ENCODE measurements around the gene MOCS2. TPM values are rescaled to one million over a fixed set of nuclear protein-coding genes. Genes with fewer than 3 reads are reported as not detected.

Gene MOCS2
- total and polyA plus RNA-seq, 2 of the 8 experiments (the other 6 are each of a cell fraction or from before 2014, with no cell fraction given), result 6.7 to 16.1 TPM

DNA sequence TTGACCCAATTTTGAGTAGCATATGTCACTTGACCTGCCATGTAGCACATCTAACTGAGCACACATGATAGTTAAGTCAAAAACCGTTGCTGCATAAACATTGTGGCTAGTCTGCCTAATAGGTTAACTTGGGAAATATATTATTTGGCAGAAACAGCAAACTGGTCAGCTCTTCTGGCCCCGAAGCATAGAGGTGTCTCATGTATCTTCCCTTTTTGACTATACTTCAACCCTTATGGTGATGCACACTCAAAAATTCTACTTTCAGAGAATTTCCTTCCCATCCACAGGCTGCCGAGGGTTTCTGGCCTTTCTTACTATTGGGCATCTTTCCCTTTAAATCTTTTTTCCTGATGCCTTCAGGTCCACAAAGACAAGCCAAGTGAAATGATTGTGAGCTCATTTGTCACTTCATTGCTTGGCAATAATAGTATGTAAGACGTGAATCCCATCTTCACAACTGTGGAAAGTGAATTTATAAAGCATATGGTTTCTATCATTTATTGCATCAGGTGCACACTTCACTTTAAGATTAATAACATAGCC, 41.2 kb downstream of the MOCS2 start:
- H2BK12ac ChIP-seq (ENCODE audit: low read depth, low read length), result no peak overlapping the region
- H3K56ac ChIP-seq (replicated peaks; ENCODE audit: insufficient read length, low read depth, low read length), result no peak overlapping the region
- no peak overlapping the region for H2BK15ac ChIP-seq (ENCODE audit: low read length)
- FAIRE-seq (no peak), DNase-seq (ENCODE audit: low read depth in 1 of 2, low spot score in 2 of 2) (no peak)
- no peak overlapping the region for H2BK120ac ChIP-seq (replicated peaks; ENCODE audit: low read depth, low read length)
- no peaks in the 10 kb centered on the region for H3K79me2 ChIP-seq (ENCODE audit: control insufficient read depth in 1 of 2, insufficient read depth in 2 of 2, low read length in 2 of 2)
- H3K9me3 ChIP-seq (ENCODE audit: insufficient read depth in 2 of 2, low read depth in 1 of 2, low read length in 1 of 2), result no peaks in the 10 kb centered on the region
- no peak overlapping the region for H2BK5ac ChIP-seq (ENCODE audit: low read depth, low read length)
- H3K79me1 ChIP-seq (ENCODE audit: low read depth, low read length), result no peaks in the 10 kb centered on the region
- no peaks in the 10 kb centered on the region for H3K27me3 ChIP-seq (replicated peaks in 1 of 4; ENCODE audit: control insufficient read depth in 3 of 4, extremely low read depth in 1 of 4, insufficient read depth in 3 of 4, low read length in 3 of 4)
- H3K36me3 ChIP-seq (ENCODE audit: control insufficient read depth in 2 of 4, insufficient read depth in 4 of 4, low read length in 3 of 4), result no peaks in the 10 kb centered on the region; a peak in 1 of 8 replicates
- no peak overlapping the region for H3K18ac ChIP-seq (ENCODE audit: extremely low read depth, low read length)
- H4K8ac ChIP-seq (ENCODE audit: extremely low read depth, insufficient read depth, low read length), result no peak overlapping the region
- H2BK20ac ChIP-seq (ENCODE audit: low read length), result no peak overlapping the region
- 87% methylated on average over 4 of the region's 4 CpGs; no CpG with 5 or more reads in 1 of the 2 experiments for WGBS, 2 experiments (ENCODE audit: extremely low coverage in 1 of 2, insufficient coverage in 1 of 2, insufficient read length in 1 of 2, insufficient replicate concordance in 2 of 2, low coverage in 1 of 2, low lambda C conversion rate in 2 of 2, missing lambda C conversion rate in 1 of 2)
- no peak overlapping the region for H2AFZ ChIP-seq (ENCODE audit: low read length)
- no peak overlapping the region for H3K14ac ChIP-seq (ENCODE audit: insufficient read length)
- H3K4ac ChIP-seq (replicated peaks; ENCODE audit: insufficient read length, low read depth, low read length), result no peak overlapping the region
- no peaks in the 10 kb centered on the region for H3K4me1 ChIP-seq (replicated peaks in 1 of 4; ENCODE audit: control insufficient read depth in 3 of 4, insufficient read depth in 4 of 4, low read length in 3 of 4)
- no peak overlapping the region for H3K27ac ChIP-seq (ENCODE audit: low read depth, low read length)
- no peak overlapping the region for H2AK5ac ChIP-seq (ENCODE audit: low read depth, low read length)
- POLR2A ChIA-PET (ENCODE audit: partially characterized antibody), result no interaction called here
- H4K20me1 ChIP-seq (replicated peaks in 1 of 2; ENCODE audit: control insufficient read depth in 1 of 2, insufficient read depth in 2 of 2, low read length in 2 of 2), result no peaks in the 10 kb centered on the region
- no peaks in the 10 kb centered on the region for H3K23me2 ChIP-seq (ENCODE audit: low read depth, low read length)
- H4K91ac ChIP-seq (replicated peaks; ENCODE audit: insufficient read length, low read length), result no peak overlapping the region
- no peak overlapping the region for H3K23ac ChIP-seq (ENCODE audit: insufficient read length)
- H3K4me2 ChIP-seq (ENCODE audit: insufficient read depth in 1 of 2, low read depth in 2 of 2, low read length in 2 of 2), result no peak overlapping the region
- no peak overlapping the region for H3K4me3 ChIP-seq (ENCODE audit: extremely low read depth in 1 of 4, insufficient read depth in 2 of 4, low read depth in 3 of 4, low read length in 4 of 4)
- H3K9ac ChIP-seq (replicated peaks in 1 of 4; ENCODE audit: extremely low read depth in 1 of 4, low read depth in 3 of 4, low read length in 3 of 4), result no peak overlapping the region
- CTCF ChIA-PET (ENCODE audit: partially characterized antibody), result interaction anchor here (1.2 to 2.5 kb wide), 3 partner anchors 25 to 120 kb away, joined by 3 to 9 read pairs (median 4); no protein-coding TSS in a partner anchor
- no peak overlapping the region for H4K5ac ChIP-seq (ENCODE audit: insufficient read length, low read depth, low read length)
- TF ChIP-seq JUND (IDR thresholded peaks at IDR 0.05; ENCODE audit: low read length) (no peak), EGR1 (IDR thresholded peaks at IDR 0.05; ENCODE audit: borderline replicate concordance, low read depth, low read length) (no peak), SP2 (IDR thresholded peaks at IDR 0.05; ENCODE audit: low read length) (no peak), POLR2A (IDR thresholded peaks at IDR 0.05; ENCODE audit: control extremely low read depth in 1 of 2, low read depth in 2 of 2, low read length in 2 of 2) (no peak), YY1 (IDR thresholded peaks at IDR 0.05; ENCODE audit: low read depth, low read length) (no peak), FOSL1 (IDR thresholded peaks at IDR 0.05; ENCODE audit: insufficient read depth, low read depth, low read length) (no peak), CTBP2 (IDR thresholded peaks at IDR 0.05; ENCODE audit: borderline replicate concordance, insufficient read depth, insufficient read length, low read length) (no peak), CBX5 (IDR thresholded peaks at IDR 0.05; ENCODE audit: low read depth, low read length) (no peak), PHF8 (conservative IDR thresholded peaks at IDR 0.05; ENCODE audit: low read depth, low read length) (no peak), SP4 (IDR thresholded peaks at IDR 0.05; ENCODE audit: low read length) (no peak), RXRA (IDR thresholded peaks at IDR 0.05; ENCODE audit: insufficient read depth, low read depth, low read length) (no peak), CBX8 (IDR thresholded peaks at IDR 0.05; ENCODE audit: borderline replicate concordance, low read depth, low read length) (no peak), CHD2 (IDR thresholded peaks at IDR 0.05; ENCODE audit: low read length) (no peak), KDM4A (IDR thresholded peaks at IDR 0.05; ENCODE audit: low read depth, low read length, severe bottlenecking) (no peak)
